CD8-positive, alpha-beta memory T cell (primary cell): ENCODE data around the gene TRIL. TPM values are rescaled to one million over a fixed set of nuclear protein-coding genes. Genes with fewer than 3 reads are reported as not detected.

Experiments used
- CTCF ChIA-PET: fragments of 350-600 bp; sonication (Branson Sonifier 250); formaldehyde crosslinking; loops from one replicate; lab custom pipeline; 2021; ENCODE audit warnings: antibody characterized with exemption; lab: Charles Lee
- POLR2A ChIA-PET: fragments of 350-600 bp; sonication (Branson Sonifier 250); formaldehyde crosslinking; loops from one replicate; lab custom pipeline; 2021; ENCODE audit warnings: antibody characterized with exemption; lab: Charles Lee
- DNase-seq, 5 donors: peaks; one replicate each; pipeline versions ENCODE4 v3.0.0 to v3.0.0-alpha.2; 2020 to 2022; ENCODE audit warnings: mixed read lengths in 1 of 5
- H3K27ac ChIP-seq: one replicate; pipeline ENCODE4 v1.7.0; 2013; ENCODE audit warnings: low read depth, mild to moderate bottlenecking, low read length, moderate library complexity
- H3K27me3 ChIP-seq: 2 replicates; pipeline ENCODE4 v1.7.0; 2013; ENCODE audit warnings: low read length, mild to moderate bottlenecking; ENCODE audit not compliant: insufficient read depth, poor library complexity, severe bottlenecking
- H3K36me3 ChIP-seq: 2 replicates; pipeline ENCODE4 v1.7.0; 2013; ENCODE audit warnings: mild to moderate bottlenecking, low read length, moderate library complexity; ENCODE audit not compliant: insufficient read depth
- H3K4me1 ChIP-seq: 2 replicates; pipeline ENCODE4 v1.7.0; 2013; ENCODE audit warnings: mild to moderate bottlenecking, low read length, moderate library complexity; ENCODE audit not compliant: insufficient read depth
- H3K4me3 ChIP-seq: 2 replicates; pipeline ENCODE4 v1.7.0; 2013; ENCODE audit warnings: mild to moderate bottlenecking, low read length
- H3K9me3 ChIP-seq: 2 replicates; pipeline ENCODE4 v1.7.0; 2013; ENCODE audit warnings: mild to moderate bottlenecking, low read length
- H3K27ac Mint-ChIP-seq, 8 donors: one replicate each; pipeline ENCODE4 v1.8.0; 2020 to 2021; ENCODE audit warnings: mixed read lengths in 8 of 8, mild to moderate bottlenecking in 6 of 8, inconsistent platforms in 3 of 8, moderate library complexity in 3 of 8
- H3K27me3 Mint-ChIP-seq, 2 donors: one replicate each; pipeline ENCODE4 v1.8.0; 2020 to 2021; ENCODE audit warnings: mixed read lengths in 2 of 2, mild to moderate bottlenecking in 1 of 2, moderate library complexity in 1 of 2
- H3K36me3 Mint-ChIP-seq, 3 donors: one replicate each; pipeline ENCODE4 v1.8.0; 2020 to 2021; ENCODE audit warnings: mixed read lengths in 3 of 3, inconsistent platforms in 1 of 3, mild to moderate bottlenecking in 1 of 3
- H3K4me1 Mint-ChIP-seq, 3 donors: one replicate each; pipeline ENCODE4 v1.8.0; 2020 to 2021; ENCODE audit warnings: mixed read lengths in 3 of 3, inconsistent platforms in 1 of 3, mild to moderate bottlenecking in 1 of 3
- H3K4me3 Mint-ChIP-seq, 7 donors: one replicate each; pipeline ENCODE4 v1.8.0; 2020 to 2021; ENCODE audit warnings: mixed read lengths in 7 of 7, mild to moderate bottlenecking in 6 of 7, moderate library complexity in 4 of 7, inconsistent platforms in 2 of 7
- H3K9me3 Mint-ChIP-seq, 5 donors: one replicate each; pipeline ENCODE4 v1.8.0; 2020 to 2022; ENCODE audit warnings: mixed read lengths in 5 of 5, mild to moderate bottlenecking in 3 of 5, moderate library complexity in 2 of 5, inconsistent platforms in 1 of 5
- polyA plus RNA-seq: library from polyadenylated mRNA; unstranded; fragments of 300-500 nt; fragmentation: Illumina TruSeq; gene quantifications from one replicate; pipeline ENCODE4 v1.2.3, GENCODE V29; 2021
- total RNA-seq, 2 experiments: library from RNA; stranded (reverse); gene quantifications; one replicate each; pipeline ENCODE4 v1.2.3, GENCODE V29; 2021

The TRIL gene
- total and polyA plus RNA-seq, 3 experiments from 2014 or later, result not detected

- Histone ChIP-seq H3K27ac (no peak overlapping the region), H3K27me3 (no peaks in the 10 kb centered on the region), H3K4me3 (no peak overlapping the region), H3K36me3 (no peaks in the 10 kb centered on the region), H3K9me3 (no peaks in the 10 kb centered on the region), H3K4me1 (no peaks in the 10 kb centered on the region)
- ChIA-PET POLR2A (no interaction called here), CTCF (no interaction called here)
- no peaks in the 10 kb centered on the region for H3K4me1 Mint-ChIP-seq
- H3K36me3 Mint-ChIP-seq, result no peaks in the 10 kb centered on the region
- H3K27ac Mint-ChIP-seq, result no peak overlapping the region
- no peak overlapping the region for H3K4me3 Mint-ChIP-seq
- DNase-seq, result no peak
- peaks cover 10 to 41% of the 10 kb centered on the region in 2 donors for H3K27me3 Mint-ChIP-seq
- no peaks in the 10 kb centered on the region for H3K9me3 Mint-ChIP-seq
Observed at GRCh38 chr7:28986765-28987110, 28.6 kb upstream of the TRIL start.

- H3K36me3 Mint-ChIP-seq, result no peaks in the 10 kb centered on the region
- H3K9me3 ChIP-seq, result no peaks in the 10 kb centered on the region
- no peaks in the 10 kb centered on the region for H3K4me1 ChIP-seq
- no peak for DNase-seq
- no peaks in the 10 kb centered on the region for H3K9me3 Mint-ChIP-seq
- no peak overlapping the region for H3K27ac Mint-ChIP-seq
- ChIA-PET POLR2A (no interaction called here), CTCF (no interaction called here)
- no peaks in the 10 kb centered on the region for H3K4me1 Mint-ChIP-seq
- H3K27me3 Mint-ChIP-seq, result peaks cover 10 to 44% of the 10 kb centered on the region in 2 donors
- no peak overlapping the region for H3K27ac ChIP-seq
- H3K36me3 ChIP-seq, result no peaks in the 10 kb centered on the region
- no peaks in the 10 kb centered on the region for H3K27me3 ChIP-seq
- H3K4me3 Mint-ChIP-seq, result no peak overlapping the region
- no peak overlapping the region for H3K4me3 ChIP-seq
Observed at GRCh38 chr7:28986028-28986764, 28.1 kb upstream of the TRIL start.

- H3K4me3 Mint-ChIP-seq, result no peak overlapping the region
- no peaks in the 10 kb centered on the region for H3K9me3 Mint-ChIP-seq
- peaks cover 12 to 46% of the 10 kb centered on the region in 2 donors for H3K27me3 Mint-ChIP-seq
- no peaks in the 10 kb centered on the region for H3K4me1 Mint-ChIP-seq
- DNase-seq, result no peak
- no peak overlapping the region for H3K27ac ChIP-seq
- POLR2A ChIA-PET, result no interaction called here
- CTCF ChIA-PET, result no interaction called here
- H3K27ac Mint-ChIP-seq, result no peak overlapping the region
- no peak overlapping the region for H3K4me3 ChIP-seq
- no peaks in the 10 kb centered on the region for H3K4me1 ChIP-seq
- H3K9me3 ChIP-seq, result no peaks in the 10 kb centered on the region
- H3K27me3 ChIP-seq, result no peaks in the 10 kb centered on the region
- H3K36me3 ChIP-seq, result no peaks in the 10 kb centered on the region
- H3K36me3 Mint-ChIP-seq, result no peaks in the 10 kb centered on the region
Observed at GRCh38 chr7:28984631-28985030, 26.5 kb upstream of the TRIL start.

- H3K9me3 Mint-ChIP-seq, result no peaks in the 10 kb centered on the region
- no peaks in the 10 kb centered on the region for H3K36me3 Mint-ChIP-seq
- H3K9me3 ChIP-seq, result no peaks in the 10 kb centered on the region
- H3K27me3 ChIP-seq, result no peaks in the 10 kb centered on the region
- no peaks in the 10 kb centered on the region for H3K4me1 Mint-ChIP-seq
- no peak overlapping the region for H3K27ac Mint-ChIP-seq
- H3K4me3 Mint-ChIP-seq, result no peak overlapping the region
- DNase-seq, result no peak
- no peak overlapping the region for H3K27ac ChIP-seq
- no peak overlapping the region for H3K4me3 ChIP-seq
- ChIA-PET POLR2A (no interaction called here), CTCF (no interaction called here)
- no peaks in the 10 kb centered on the region for H3K36me3 ChIP-seq
- H3K27me3 Mint-ChIP-seq, result peaks cover 10 to 43% of the 10 kb centered on the region in 2 donors
- no peaks in the 10 kb centered on the region for H3K4me1 ChIP-seq
Observed at GRCh38 chr7:28984217-28984616, 26.1 kb upstream of the TRIL start.

DNA sequence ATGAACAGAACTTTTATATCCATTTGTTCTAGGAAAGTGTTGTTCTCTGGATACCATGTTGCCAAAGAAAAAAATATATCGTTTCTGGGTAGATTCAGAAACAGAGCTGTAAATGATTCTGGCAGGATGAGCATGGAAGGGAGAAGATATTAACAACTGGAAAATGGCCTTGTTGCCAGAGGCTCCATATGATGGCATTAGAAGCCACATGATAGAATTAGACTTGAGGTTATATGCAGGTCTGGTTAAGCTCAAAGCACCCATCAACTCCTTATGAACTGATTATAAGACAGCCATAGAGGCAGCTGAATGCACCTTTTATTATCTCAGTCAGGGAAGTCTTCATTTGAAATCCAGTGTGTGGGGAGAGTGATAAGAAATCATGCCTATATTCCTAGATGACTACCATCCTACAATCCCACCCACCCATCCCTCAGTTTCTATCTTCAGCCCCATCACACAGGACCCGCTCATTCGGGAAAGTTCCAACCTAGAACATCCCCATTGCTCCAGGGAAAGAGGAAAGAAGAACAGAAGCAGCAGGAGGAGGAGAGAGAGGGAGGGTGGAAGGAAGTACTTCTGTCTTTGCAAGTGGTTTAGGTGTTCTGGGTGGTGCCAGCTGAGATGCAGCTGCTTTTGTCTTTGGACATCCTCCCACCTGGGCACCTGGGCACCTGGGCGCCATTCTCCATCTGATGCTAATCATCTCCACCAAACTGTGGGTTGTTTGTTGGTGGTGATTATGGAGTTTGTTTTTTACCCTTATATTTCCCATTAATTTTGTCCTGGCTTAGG is 25.5 kb upstream of the TRIL start:
- no peaks in the 10 kb centered on the region for H3K9me3 Mint-ChIP-seq
- CTCF ChIA-PET, result no interaction called here
- no peaks in the 10 kb centered on the region for H3K9me3 ChIP-seq
- H3K27ac Mint-ChIP-seq, result no peak overlapping the region
- no peak overlapping the region for H3K4me3 ChIP-seq
- H3K27me3 ChIP-seq, result no peaks in the 10 kb centered on the region
- no peaks in the 10 kb centered on the region for H3K4me1 Mint-ChIP-seq
- no peaks in the 10 kb centered on the region for H3K36me3 Mint-ChIP-seq
- H3K4me1 ChIP-seq, result no peaks in the 10 kb centered on the region
- H3K36me3 ChIP-seq, result no peaks in the 10 kb centered on the region
- DNase-seq, result no peak
- no peak overlapping the region for H3K27ac ChIP-seq
- POLR2A ChIA-PET, result no interaction called here
- peaks cover 4 to 41% of the 10 kb centered on the region in 2 donors for H3K27me3 Mint-ChIP-seq
- H3K4me3 Mint-ChIP-seq, result no peak overlapping the region

DNA sequence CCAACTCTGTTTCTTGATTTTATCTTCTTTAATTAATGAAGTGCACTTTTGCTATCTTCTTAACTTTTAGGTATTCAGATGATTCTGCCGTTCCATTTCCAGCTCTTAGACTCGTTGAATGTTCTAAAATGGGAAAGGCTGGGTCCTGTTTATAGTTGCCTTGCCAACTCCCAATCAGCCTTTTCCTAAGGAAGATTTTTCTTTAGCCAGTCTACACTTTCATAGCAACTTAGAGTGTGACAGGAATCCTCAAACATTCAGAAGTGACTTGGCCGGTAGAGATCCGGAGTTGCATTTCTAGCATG is 23.0 kb upstream of the TRIL start:
- H3K4me1 Mint-ChIP-seq, result no peaks in the 10 kb centered on the region
- peaks cover 6 to 32% of the 10 kb centered on the region in 2 donors for H3K27me3 Mint-ChIP-seq
- ChIA-PET POLR2A (no interaction called here), CTCF (no interaction called here)
- no peaks in the 10 kb centered on the region for H3K9me3 ChIP-seq
- no peak overlapping the region for H3K27ac Mint-ChIP-seq
- no peaks in the 10 kb centered on the region for H3K36me3 Mint-ChIP-seq
- no peaks in the 10 kb centered on the region for H3K4me1 ChIP-seq
- no peaks in the 10 kb centered on the region for H3K36me3 ChIP-seq
- H3K4me3 Mint-ChIP-seq, result no peak overlapping the region
- no peak for DNase-seq
- no peaks in the 10 kb centered on the region for H3K9me3 Mint-ChIP-seq
- H3K27me3 ChIP-seq, result no peaks in the 10 kb centered on the region
- no peak overlapping the region for H3K4me3 ChIP-seq
- no peak overlapping the region for H3K27ac ChIP-seq

GRCh38 chr7:28980451-28981160 is 22.5 kb upstream of the TRIL start:
- ChIA-PET CTCF (interaction anchor here (1.6 kb wide), 1 partner anchor 54 kb away, joined by 3 read pairs; no protein-coding TSS in a partner anchor), POLR2A (no interaction called here)
- Mint-ChIP-seq H3K27me3 (peaks cover 6 to 33% of the 10 kb centered on the region in 2 donors), H3K4me3 (no peak overlapping the region), H3K4me1 (no peaks in the 10 kb centered on the region), H3K27ac (no peak overlapping the region), H3K36me3 (no peaks in the 10 kb centered on the region), H3K9me3 (no peaks in the 10 kb centered on the region)
- H3K4me3 ChIP-seq, result no peak overlapping the region
- no peaks in the 10 kb centered on the region for H3K9me3 ChIP-seq
- H3K4me1 ChIP-seq, result no peaks in the 10 kb centered on the region
- no peaks in the 10 kb centered on the region for H3K27me3 ChIP-seq
- no peak overlapping the region for H3K27ac ChIP-seq
- H3K36me3 ChIP-seq, result no peaks in the 10 kb centered on the region
- DNase-seq, result no peak

DNA sequence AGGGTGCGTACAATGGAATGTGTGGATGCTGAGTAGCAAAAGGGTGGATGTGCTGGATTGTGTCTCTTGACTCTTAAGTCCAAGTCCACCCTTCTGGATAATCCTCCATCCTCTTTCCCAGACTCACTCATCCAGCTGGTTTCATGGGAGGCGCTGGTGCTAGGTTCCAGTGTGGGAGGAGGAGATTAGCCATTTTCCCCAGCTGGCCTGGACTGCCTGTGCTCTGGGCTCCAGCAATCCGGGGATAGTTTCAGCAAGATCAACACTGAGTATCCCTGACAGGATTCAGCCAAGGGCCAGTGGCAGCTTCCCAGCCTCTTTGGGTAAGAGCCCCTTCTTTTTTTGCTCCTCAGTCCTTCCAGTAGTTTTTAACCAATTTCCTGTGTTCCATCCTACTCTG is 21.6 kb upstream of the TRIL start:
- Histone ChIP-seq H3K4me3 (no peak overlapping the region), H3K9me3 (no peaks in the 10 kb centered on the region), H3K27me3 (no peaks in the 10 kb centered on the region), H3K27ac (no peak overlapping the region), H3K36me3 (no peaks in the 10 kb centered on the region), H3K4me1 (no peaks in the 10 kb centered on the region)
- Mint-ChIP-seq H3K27ac (no peak overlapping the region), H3K27me3 (peaks cover 6 to 33% of the 10 kb centered on the region in 2 donors), H3K9me3 (peaks cover 0 to 2% (median 0%) of the 10 kb centered on the region in 5 donors), H3K4me1 (no peaks in the 10 kb centered on the region), H3K4me3 (no peak overlapping the region), H3K36me3 (no peaks in the 10 kb centered on the region)
- ChIA-PET CTCF (interaction anchor here (1.6 kb wide), 1 partner anchor 53 kb away, joined by 3 read pairs; no protein-coding TSS in a partner anchor), POLR2A (no interaction called here)
- no peak for DNase-seq
